HG02623 (cell line): ENCODE results near the gene CDH3.

Source experiments
- ATAC-seq: cut with Tn5 transposase; IDR thresholded peaks from one replicate; pipeline ENCODE4 v1.9.1; 2021; ENCODE audit warnings: moderate library complexity; ENCODE audit not compliant: unreplicated experiment

CDH3 gene

GRCh38 chr16:68646953-68647659, 2.0 kb downstream of the CDH3 start:
- no peak for ATAC-seq

DNA sequence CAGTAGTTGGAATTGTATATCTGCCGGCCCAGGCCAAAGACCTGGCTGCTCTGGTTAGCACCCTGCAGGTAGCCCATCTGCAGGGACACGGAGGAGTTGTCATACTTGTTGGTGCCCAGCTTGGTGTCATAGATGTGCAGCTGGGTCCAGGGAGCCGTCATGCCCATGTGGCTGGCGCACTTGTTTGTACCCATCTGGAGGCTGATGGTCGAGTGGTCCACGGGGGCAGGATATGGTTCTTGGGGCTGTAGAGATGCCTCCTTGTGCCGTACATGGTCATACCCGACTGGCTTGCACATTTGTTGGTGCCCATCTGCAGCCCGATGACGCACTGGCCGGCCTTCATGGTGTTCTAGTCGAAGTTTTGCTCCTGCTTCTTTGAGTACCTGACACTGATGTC, 6.0 kb downstream of the CDH3 start:
- no peak for ATAC-seq

DNA sequence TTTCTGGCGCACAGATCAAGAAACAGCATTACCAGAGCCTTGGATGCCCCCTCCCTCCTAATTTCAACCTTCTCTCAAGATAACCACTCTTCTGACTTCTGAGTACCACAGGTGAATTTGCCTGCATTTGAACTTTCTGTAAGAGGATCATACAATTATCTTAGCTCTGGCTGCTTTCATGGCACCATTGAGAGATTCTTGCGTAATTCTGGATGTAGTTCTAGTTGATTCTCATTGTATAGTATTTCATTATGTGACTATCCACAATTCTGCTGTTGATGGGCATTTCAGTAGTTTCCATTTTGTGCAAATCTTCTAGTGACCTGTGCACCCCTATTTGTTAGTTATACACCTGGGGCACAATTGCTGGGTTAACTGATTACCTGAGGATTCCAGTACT, 7.5 kb downstream of the CDH3 start:
- no peak for ATAC-seq

DNA sequence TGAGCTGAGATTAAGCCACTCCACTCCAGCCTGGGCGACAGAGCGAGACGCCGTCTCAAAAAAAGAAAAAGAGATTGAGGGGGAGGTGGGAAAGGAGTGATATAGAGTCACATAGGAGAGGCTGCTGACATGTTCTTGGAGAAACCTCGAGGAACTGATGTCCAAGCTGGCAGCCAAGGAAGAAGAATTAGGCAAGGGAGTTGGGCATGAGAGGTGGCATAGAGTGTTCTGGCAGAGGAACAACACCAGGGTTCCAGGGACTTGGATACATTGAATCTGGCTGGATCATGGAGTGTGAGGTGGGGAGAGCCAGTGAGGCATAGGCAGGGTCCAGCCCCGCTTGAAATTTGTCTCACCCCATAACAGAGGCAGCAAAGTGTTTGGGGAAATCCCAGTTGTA, 10.7 kb downstream of the CDH3 start:
- ATAC-seq, result no peak

DNA sequence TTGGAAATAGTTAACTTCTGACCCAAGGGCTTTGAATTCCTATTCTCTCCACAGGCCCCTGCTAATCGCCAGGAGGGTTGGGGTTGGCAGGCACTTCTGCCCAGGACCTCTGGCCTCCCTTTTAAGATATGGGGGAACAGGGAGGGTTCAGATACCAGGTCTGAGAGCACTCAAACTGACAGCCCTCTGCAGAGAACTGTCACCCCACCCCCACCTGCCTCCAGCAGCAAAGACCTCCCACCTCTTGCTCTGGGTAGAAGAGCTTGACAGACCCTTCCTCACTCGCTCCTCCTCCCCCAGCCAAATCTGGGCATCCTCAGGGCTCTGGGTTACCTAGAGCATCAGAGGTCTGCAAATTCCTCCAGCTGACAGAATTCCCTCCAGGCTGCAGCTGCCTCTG, 11.6 kb downstream of the CDH3 start:
- no peak for ATAC-seq

DNA sequence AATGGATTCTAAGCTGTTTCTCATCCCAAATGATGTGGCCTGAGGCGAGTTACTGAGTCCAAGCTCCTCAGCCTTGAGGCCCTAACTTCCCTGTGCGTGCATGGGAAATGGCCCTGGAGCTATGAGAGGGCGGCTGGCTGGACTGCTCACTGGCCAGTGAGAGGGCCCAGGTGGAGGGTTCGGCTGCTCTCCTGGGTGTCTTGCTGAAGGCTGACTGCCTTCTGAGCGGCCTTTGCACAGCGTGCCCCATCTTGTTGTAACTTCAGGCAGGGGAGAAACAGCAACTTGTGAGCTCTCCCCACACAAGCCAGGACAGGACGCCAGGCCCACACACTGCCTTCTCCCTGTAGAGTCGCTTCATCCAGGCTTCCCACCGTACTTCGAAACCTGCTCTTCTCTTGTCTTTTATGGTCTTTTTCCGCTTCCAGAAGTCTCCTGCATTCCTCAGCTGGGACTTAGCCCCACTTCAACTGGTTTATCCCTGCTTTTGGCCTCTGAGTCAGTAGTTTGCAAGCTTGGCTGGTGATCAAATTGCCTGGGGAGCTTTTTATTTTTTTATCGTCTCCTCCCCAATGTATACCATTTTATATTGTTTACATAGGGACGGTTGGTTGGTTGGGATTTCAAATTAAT, 13.3 kb downstream of the CDH3 start:
- no peak for ATAC-seq

DNA sequence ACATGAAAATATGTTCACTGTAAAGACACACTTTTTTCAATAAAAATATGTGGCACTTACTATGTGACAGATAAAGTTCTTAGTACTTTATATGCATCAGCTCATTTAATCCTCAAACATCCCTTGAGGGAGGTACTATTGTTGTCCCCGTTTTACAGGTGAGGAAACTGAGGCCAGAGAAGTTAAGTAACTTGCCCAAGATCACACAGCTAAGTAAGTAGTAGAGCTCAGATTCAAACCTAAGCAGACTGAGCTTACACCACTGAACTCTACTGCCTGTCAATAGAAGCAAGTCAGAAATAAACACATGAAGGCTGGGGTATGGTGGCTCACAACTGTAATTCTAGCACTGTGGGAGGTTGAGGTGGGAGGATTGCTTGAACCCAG, 13.9 kb downstream of the CDH3 start:
- no peak for ATAC-seq

DNA sequence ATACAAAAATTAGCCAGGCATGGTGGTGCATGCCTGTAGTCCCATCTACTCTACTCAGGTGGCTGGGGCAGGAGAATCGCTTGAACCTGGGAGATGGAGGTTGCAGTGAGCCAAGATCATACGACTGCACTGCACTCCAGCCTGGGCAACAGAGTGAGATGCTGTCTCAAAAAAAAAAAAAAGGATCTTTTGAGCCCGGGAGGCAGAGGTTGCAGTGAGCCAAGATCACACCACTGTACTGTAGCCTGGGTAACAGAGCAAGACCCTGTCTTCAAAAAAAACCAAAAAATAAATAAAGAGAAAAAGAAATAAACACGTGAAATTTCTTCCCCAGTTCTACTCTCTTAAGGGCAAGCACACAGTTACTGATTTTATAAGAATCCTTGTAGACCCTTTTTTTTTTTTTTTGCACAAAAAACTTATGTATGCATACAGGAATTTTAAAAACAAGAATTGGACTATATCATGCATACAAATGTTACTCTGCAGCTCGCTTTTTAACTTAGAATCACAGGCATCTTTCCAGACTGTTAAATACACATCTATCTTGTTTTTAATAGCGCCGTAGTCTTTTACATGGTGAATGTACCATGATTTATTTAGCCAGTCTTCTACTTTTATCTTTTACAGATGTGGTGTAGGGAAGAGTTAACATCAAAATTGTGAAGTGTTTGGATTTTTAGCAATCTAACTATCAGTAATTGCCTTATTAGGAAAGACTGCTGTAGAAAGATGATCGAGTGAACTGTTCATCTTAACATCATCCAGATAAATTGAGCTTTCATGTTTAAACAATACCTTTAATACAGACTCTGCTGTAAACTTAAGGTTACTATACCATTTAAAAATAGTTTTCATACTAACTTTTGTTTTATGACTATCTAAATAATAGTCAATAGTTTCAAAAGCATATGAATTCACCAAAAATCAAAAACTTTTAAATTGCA, 14.6 kb downstream of the CDH3 start:
- no peak for ATAC-seq

DNA sequence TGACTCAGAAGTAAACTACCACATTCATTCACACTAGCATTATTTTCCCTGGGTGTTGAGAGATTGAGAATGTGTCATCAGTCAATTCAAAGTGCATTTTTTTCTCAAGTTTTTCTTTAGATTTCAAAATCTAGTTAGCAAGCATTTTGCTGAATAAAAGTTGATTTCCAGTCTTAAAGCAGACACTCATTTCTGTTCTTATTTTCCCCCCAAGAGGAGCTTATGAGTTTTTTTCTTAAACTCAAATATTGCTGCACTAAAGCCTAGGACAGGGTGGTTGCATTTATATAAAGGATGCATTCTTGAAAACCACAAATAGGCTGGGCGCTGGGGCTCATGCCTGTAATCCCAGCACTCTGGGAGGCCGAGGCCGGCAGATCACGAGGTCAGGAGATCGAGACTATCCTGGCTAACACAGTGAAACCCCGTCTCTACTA, 15.3 kb downstream of the CDH3 start:
- ATAC-seq, result no peak

DNA sequence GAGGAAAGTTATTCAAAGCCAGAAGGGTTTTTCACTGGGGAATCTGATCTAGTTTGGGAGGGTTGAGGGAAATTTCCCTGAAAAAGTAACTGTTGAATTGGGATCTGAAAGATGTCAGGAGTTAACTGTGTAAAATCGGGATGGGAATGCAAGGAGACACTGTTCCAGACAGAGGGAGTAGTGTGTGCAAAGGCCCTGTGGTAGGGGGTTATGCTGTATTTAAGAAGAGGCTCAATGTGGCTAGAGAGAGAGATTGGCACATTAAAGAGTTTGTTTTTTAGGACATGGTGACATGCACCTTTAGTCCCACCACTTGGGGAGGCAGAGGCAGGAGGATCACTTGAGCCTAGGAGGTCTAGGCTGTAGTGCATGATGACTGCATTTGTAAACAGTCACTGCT, 16.9 kb downstream of the CDH3 start:
- no peak for ATAC-seq

DNA sequence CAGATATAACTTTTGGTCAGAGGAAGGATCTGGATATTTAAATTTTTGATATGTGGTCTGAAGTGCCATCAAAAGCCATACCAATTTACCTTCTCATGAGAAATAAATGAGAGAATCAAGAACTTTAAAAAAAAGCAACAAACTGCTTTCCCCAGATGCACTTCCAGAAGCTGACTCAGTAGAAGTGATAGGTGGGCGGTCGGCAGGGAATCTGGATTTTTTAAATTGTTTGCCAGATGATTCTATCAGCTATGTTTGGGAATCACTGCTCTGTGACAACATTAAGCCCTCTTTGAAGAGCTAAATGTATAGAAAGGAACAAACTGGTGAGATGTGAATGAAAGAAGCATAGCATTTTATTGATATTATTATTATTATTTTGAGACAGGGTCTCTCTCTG, 19.2 kb downstream of the CDH3 start:
- ATAC-seq, result no peak

DNA sequence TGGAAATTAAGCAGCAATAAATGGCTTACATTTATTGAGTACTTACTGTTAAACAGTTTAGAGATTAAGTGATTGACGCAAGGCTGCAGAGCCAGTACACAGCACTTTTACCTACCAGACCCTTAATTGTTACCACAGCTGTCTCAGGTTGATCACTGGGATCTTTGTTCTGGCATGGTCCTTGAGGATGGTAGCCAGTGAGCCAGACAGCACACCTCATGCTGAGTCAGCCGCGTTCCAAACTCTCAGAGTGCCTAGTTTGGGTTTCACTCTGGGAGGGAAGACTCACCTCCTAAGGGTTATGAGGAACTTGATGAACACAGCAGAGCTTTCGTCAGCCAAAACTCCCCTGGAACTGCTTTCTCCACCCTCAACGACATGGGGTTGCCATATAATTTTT, 20.4 kb downstream of the CDH3 start:
- no peak for ATAC-seq

DNA sequence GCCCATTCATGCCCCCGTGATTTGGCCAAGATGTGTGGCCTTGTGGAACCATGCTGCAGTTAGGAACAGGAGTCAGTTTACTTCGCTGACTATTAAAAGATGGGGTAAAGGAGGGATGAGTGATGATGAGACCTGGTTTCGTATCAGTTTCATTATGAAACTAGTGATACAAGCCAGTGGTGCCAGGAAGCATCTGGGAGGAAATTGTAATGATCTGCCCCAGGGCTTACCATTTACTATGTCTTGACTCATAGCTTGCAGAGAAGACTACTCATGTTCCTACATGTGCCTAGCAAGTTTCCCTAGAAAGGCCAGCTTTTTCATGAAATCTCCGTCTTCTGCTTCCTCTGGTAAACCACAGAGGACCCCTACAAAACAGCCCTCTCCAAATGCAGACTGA, 23.2 kb downstream of the CDH3 start:
- ATAC-seq, result no peak

- no peak for ATAC-seq
These were observed 31.2 kb downstream of the CDH3 start for GRCh38 chr16:68676113-68676860.

GRCh38 chr16:68681038-68681437, 35.9 kb downstream of the CDH3 start:
- ATAC-seq, result no peak

DNA sequence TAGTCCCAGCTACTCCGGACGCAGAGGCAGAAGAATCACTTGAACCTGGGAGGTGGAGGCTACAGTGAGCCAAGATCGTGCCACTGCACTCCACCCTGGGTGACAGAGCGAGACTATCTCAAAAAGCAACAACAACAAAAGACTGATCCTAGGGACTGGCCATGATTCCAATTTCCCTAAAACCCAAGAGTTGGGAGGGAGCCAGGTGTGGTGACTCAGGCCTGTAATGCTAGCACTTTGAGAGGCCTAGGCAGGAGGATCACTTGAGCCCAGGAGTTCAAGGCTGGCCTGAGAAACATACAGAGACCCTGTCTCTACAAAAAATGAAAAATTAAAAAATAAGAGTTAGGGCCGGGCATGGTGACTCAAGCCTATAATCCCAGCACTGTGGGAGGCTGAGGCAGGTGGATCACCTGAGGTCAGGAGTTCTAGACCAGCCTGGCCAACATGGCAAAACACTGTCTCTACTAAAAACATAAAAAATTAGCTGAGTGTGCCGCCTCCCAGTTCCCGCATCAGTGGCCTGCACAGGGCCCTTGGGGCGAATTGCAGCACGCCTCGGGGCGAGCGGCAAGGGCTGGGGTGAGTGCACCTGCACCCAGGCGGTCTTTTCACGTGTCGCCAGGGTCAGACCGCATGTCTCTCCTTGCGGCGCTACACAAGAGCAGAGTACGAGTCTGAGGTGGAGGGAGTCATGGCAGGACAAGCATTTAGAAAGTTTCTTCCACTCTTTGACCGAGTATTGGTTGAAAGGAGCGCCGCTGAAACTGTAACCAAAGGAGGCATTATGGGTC, 40.8 kb downstream of the CDH3 start:
- no peak for ATAC-seq

GRCh38 chr16:68686905-68687304, 41.8 kb downstream of the CDH3 start:
- no peak for ATAC-seq

- ATAC-seq, result no peak
These were observed 44.8 kb downstream of the CDH3 start for GRCh38 chr16:68689921-68690320.

DNA sequence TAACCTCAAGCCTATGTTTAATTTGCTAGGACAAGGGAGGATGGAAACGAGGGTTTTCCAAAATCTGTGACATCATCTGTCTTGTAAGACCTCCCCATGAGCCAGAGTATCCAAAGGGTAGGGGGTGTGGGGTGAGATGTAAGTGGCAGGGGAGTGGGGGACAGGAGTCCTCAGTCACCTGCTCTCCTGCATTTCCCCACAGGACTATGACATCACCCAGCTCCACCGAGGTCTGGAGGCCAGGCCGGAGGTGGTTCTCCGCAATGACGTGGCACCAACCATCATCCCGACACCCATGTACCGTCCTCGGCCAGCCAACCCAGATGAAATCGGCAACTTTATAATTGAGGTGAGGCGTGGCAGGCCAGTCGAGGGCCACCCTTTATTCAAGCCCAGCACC, 50.5 kb downstream of the CDH3 start:
- no peak for ATAC-seq

DNA sequence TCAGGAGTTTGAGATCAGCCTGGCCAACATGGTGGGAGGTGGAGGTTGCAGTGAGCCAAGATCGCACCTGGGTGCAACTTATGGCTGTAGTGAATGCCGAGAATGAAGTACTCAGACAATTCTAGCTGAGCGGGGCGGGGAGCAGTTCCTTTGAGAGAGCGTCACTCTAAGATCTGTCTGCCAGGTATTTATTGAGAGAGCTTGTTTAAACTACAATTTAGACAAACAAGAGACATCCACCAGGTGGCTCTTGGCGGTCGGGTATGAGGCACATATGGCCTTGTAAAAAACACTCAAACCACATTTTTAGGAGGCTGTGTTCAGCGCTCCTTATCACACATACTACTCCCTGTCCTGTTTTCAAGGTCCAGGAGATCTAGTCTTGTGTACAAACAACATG, 51.4 kb downstream of the CDH3 start:
- ATAC-seq, result no peak
